ENCODE measurements around the gene ACSS3.

DNA sequence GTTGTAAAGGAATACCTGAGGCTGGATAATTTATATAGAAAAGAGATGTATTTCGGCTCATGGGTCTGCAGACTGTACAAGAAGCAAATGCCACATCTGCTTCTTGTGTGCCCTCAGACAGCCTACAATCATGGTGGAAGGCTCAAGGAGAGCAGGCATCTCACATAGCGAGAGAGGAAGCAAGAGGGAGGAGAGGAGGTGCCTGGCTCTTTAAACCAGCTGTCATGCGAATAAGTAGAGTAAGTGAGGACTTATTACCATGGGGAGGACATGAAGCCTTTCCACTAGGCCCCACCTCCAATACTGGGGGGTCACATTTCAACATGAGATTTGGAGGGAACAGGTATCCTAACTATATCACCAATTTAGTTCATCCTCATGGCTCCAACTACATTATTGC, 118.7 kb downstream of the ACSS3 start:
- TF ChIP-seq POLR2AphosphoS5 (IDR thresholded peaks at IDR 0.05) (no peak), POLR2A (IDR thresholded peaks at IDR 0.05) (no peak), EP300 (IDR thresholded peaks at IDR 0.05) (no peak)
- TF ChIP-seq, protein P1, sequence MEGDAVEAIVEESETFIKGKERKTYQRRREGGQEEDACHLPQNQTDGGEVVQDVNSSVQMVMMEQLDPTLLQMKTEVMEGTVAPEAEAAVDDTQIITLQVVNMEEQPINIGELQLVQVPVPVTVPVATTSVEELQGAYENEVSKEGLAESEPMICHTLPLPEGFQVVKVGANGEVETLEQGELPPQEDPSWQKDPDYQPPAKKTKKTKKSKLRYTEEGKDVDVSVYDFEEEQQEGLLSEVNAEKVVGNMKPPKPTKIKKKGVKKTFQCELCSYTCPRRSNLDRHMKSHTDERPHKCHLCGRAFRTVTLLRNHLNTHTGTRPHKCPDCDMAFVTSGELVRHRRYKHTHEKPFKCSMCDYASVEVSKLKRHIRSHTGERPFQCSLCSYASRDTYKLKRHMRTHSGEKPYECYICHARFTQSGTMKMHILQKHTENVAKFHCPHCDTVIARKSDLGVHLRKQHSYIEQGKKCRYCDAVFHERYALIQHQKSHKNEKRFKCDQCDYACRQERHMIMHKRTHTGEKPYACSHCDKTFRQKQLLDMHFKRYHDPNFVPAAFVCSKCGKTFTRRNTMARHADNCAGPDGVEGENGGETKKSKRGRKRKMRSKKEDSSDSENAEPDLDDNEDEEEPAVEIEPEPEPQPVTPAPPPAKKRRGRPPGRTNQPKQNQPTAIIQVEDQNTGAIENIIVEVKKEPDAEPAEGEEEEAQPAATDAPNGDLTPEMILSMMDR (IDR thresholded peaks at IDR 0.05) = no peak

All from stomach (tissue), 4 donors.